ENCODE measurements around the gene ABHD8. TPM values are rescaled to one million over a fixed set of nuclear protein-coding genes. Genes with fewer than 3 reads are reported as not detected.

The ABHD8 gene
- total and polyA plus RNA-seq, 3 donors from 2014 or later, result 27.1 to 70.7 (median 49.1) TPM

DNA sequence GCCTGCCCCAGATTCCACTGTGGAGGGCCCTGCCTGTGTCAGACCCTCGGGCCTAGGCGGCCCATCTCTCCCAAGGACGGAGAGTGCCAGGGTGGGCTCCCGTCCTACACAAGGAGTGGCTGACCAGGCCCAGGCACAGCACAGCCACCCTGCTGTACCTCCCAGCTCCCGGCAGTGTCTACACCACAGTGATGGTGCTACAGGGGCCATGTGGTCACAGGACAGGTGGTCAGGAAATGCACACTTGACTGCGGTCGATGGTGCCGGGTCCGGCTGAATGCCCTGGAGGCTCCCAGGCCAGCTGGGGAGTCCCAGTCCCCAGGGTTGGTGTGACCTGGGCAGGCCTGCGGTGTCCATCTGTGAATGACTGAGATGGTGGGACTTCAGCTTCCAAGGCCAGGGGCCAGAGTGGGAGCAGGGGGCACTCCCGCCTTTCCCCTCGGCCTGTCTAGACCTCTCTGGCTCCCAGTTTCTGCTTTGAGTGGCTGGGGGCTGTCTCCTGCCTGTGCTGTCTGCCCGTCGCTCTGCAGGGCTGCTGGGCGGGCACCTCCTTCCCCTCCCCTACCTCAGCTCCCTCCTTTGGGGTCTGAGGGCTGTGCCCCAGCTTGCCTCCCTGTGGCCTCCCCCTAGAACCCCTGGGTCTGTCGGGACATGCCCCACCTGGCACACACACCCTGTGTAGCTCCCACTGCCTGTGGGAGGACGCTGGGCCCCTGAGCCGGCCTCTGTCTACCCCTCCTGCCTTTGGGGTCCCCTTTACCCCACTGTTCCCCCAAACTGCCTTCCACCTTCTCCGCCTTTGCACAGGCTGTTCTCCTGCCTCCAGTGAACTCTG is 18.6 kb upstream of the ABHD8 start:
- Histone ChIP-seq H3K27me3 (no peaks in the 10 kb centered on the region), H3K36me3 (ENCODE audit: low read depth, missing control alignments) (no peaks in the 10 kb centered on the region), H3K4me1 (peaks cover 17% of the 10 kb centered on the region), H3K4me3 (no peak overlapping the region), H3K9me3 (no peaks in the 10 kb centered on the region), H3K27ac (no peak overlapping the region)
- WGBS, 2 donors, result 86 to 87% methylated on average over 14 to 19 of the region's 19 CpGs
- no peak for TF ChIP-seq POLR2A (IDR thresholded peaks at IDR 0.05)
- TF ChIP-seq, protein P1, sequence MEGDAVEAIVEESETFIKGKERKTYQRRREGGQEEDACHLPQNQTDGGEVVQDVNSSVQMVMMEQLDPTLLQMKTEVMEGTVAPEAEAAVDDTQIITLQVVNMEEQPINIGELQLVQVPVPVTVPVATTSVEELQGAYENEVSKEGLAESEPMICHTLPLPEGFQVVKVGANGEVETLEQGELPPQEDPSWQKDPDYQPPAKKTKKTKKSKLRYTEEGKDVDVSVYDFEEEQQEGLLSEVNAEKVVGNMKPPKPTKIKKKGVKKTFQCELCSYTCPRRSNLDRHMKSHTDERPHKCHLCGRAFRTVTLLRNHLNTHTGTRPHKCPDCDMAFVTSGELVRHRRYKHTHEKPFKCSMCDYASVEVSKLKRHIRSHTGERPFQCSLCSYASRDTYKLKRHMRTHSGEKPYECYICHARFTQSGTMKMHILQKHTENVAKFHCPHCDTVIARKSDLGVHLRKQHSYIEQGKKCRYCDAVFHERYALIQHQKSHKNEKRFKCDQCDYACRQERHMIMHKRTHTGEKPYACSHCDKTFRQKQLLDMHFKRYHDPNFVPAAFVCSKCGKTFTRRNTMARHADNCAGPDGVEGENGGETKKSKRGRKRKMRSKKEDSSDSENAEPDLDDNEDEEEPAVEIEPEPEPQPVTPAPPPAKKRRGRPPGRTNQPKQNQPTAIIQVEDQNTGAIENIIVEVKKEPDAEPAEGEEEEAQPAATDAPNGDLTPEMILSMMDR (IDR thresholded peaks at IDR 0.05), result no peak
- DNase-seq, result no peak
- intact Hi-C loops (cut with DNase I; ENCODE audit: low total_unique reads), result no loop called here

DNA sequence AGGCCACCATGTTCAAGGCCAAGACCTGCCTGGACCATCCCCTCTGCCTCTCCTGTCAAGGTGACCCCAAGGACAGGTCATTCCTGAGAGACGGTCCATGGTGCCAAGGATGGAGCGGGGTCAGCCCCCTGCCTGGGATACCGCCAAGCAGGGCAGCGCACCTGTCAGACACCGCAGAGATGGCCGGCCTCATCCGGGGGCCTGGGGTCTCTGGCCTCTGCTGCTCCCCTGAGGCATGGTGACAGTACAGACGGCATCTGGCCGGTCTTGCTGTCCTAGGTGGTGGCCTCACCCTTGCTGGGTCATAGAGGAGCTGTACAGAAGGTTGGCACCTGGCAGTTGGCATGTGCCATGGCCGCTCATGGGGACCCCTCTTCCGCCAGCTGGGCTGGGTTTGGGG is 17.2 kb upstream of the ABHD8 start:
- Histone ChIP-seq H3K9me3 (no peaks in the 10 kb centered on the region), H3K4me3 (no peak overlapping the region), H3K4me1 (peaks cover 6% of the 10 kb centered on the region), H3K36me3 (ENCODE audit: low read depth, missing control alignments) (no peaks in the 10 kb centered on the region), H3K27ac (no peak overlapping the region), H3K27me3 (no peaks in the 10 kb centered on the region)
- 78 to 98% methylated on average over 7 to 11 of the region's 11 CpGs for WGBS, 2 donors
- TF ChIP-seq, protein P1 (IDR thresholded peaks at IDR 0.05), result no peak
- no peak for TF ChIP-seq POLR2A (IDR thresholded peaks at IDR 0.05)
- DNase-seq, result no peak
- intact Hi-C loops (cut with DNase I; ENCODE audit: low total_unique reads), result no loop called here

DNA sequence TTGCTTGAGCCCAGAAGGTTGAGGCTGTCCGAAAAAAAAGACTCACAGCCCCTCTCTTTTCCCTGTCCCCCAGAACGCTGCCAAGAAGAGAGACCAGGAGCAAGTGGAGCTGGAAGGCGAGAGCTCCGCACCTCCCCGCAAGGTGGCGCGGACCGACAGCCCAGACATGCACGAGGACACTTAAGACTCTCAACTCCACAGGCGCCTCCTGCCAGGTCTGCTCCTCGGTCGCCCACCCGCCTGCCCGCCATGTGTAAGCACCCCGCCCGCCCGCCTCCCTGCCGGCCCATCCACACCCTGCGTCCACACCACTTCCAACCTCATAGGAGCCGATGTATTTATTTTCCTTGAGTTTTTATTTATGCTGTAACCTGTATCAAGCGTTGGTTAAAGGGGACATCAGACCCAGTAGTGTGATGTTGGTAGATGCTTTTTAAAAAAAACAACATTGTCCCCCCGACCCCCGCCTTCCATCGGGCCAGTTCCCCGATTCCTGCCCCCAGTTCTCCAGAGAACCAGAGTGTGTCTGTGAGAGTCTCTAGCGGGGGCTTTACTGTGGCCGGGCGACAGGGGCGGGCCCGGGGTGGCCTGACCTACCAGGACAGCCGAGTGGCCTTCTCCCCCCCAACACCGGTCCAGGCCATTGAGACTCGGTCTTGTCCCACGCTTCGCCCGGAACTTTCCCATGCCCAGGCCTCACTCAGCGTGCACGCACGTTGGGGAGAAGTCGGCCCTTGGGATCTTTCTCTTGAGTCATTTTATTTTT is 16.4 kb upstream of the ABHD8 start:
- Histone ChIP-seq H3K4me3 (no peak overlapping the region), H3K4me1 (peaks cover 6% of the 10 kb centered on the region), H3K27ac (no peak overlapping the region), H3K27me3 (no peaks in the 10 kb centered on the region), H3K9me3 (no peaks in the 10 kb centered on the region), H3K36me3 (ENCODE audit: low read depth, missing control alignments) (no peaks in the 10 kb centered on the region)
- 90 to 91% methylated on average over 24 to 40 of the region's 40 CpGs for WGBS, 2 donors
- DNase-seq, result no peak
- intact Hi-C loops (cut with DNase I; ENCODE audit: low total_unique reads), result no loop called here
- TF ChIP-seq, protein P1 (IDR thresholded peaks at IDR 0.05), result no peak
- TF ChIP-seq POLR2A (IDR thresholded peaks at IDR 0.05), result no peak

DNA sequence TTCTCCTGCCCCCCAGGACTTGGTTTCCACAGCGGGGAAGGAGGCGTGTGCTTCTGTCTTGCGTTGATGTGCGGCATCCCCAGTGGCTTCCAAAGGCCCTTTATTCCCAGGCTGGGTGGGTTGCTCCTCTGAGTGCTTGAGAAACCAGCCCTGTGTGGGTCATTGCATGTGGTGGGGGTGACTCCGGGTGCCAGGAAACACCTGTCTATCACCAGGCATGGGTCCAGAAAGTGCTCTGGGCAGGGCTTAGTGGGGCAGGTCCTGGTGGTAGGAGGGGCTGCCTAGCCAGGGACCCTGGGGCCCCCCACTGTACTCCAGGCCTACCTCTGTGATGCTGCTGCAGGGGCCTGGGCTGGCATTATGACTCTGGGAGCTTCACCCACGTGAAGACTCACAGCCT is 15.7 kb upstream of the ABHD8 start:
- no peaks in the 10 kb centered on the region for H3K27me3 ChIP-seq
- peaks cover 6% of the 10 kb centered on the region for H3K4me1 ChIP-seq
- no peak overlapping the region for H3K4me3 ChIP-seq
- H3K36me3 ChIP-seq (ENCODE audit: low read depth, missing control alignments), result no peaks in the 10 kb centered on the region
- no peak for TF ChIP-seq POLR2A (IDR thresholded peaks at IDR 0.05)
- TF ChIP-seq, protein P1 (IDR thresholded peaks at IDR 0.05), result no peak
- 90 to 93% methylated on average over 5 to 6 of the region's 6 CpGs for WGBS, 2 donors
- no peak for DNase-seq
- intact Hi-C loops (cut with DNase I; ENCODE audit: low total_unique reads), result no loop called here
- H3K27ac ChIP-seq, result no peak overlapping the region
- no peaks in the 10 kb centered on the region for H3K9me3 ChIP-seq

Data from testis (tissue), 3 donors.